ENCODE data around the gene GOLT1A.

The GOLT1A gene

DNA sequence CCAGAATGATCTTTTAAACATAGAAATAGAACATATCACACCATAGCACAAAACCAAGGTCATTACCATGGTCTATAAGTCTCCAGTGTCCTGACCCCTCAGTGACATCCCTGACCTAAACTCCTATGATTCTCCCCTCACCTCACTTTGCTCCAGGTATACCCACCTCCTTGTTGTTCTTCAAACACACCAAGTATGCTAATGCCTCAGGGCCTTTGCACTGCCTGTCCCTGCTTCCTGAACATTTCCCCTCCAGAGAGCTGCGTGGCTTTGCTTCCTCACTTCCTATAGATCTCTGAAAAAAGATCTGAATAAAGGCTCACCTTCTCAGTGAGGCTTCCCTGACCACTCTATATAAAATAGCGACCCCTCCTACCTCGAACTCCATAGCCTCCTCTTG, 1.1 kb downstream of the GOLT1A start:
- TF ChIP-seq TAF1 (IDR thresholded peaks at IDR 0.05; ENCODE audit: borderline replicate concordance, insufficient read depth, low read length) (no peak), SIN3A (IDR thresholded peaks at IDR 0.05; ENCODE audit: borderline replicate concordance, insufficient read depth, low read length) (no peak), POLR2AphosphoS5 (IDR thresholded peaks at IDR 0.05; ENCODE audit: low read depth, low read length) (no peak), FOXP2 (optimal IDR thresholded peaks at IDR 0.05; ENCODE audit: borderline replicate concordance, extremely low read depth, extremely low read length, insufficient read depth) (no peak)
- TF ChIP-seq, protein P1, sequence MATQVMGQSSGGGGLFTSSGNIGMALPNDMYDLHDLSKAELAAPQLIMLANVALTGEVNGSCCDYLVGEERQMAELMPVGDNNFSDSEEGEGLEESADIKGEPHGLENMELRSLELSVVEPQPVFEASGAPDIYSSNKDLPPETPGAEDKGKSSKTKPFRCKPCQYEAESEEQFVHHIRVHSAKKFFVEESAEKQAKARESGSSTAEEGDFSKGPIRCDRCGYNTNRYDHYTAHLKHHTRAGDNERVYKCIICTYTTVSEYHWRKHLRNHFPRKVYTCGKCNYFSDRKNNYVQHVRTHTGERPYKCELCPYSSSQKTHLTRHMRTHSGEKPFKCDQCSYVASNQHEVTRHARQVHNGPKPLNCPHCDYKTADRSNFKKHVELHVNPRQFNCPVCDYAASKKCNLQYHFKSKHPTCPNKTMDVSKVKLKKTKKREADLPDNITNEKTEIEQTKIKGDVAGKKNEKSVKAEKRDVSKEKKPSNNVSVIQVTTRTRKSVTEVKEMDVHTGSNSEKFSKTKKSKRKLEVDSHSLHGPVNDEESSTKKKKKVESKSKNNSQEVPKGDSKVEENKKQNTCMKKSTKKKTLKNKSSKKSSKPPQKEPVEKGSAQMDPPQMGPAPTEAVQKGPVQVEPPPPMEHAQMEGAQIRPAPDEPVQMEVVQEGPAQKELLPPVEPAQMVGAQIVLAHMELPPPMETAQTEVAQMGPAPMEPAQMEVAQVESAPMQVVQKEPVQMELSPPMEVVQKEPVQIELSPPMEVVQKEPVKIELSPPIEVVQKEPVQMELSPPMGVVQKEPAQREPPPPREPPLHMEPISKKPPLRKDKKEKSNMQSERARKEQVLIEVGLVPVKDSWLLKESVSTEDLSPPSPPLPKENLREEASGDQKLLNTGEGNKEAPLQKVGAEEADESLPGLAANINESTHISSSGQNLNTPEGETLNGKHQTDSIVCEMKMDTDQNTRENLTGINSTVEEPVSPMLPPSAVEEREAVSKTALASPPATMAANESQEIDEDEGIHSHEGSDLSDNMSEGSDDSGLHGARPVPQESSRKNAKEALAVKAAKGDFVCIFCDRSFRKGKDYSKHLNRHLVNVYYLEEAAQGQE (IDR thresholded peaks at IDR 0.05; ENCODE audit: insufficient read depth in 1 of 2, low read depth in 2 of 2, low read length in 2 of 2) = no peak

DNA sequence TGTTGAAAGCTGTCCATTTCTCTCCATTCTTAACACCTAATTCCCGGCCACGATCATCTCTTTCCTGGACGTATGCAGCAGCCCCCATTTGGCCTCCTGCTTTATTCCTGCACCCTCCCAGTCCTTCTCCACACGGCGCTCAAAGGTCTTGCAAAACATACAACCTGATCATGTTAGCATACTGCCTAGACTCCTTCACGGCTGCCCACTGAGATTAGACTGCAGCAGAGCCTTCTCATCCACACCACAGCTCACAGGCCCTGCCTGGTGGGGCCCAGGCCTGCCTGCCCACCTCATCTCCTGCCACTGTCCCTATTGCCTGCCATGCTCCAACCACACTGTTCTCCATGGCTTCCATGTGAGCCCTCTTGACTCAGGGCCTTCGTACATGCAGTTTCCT, 2.7 kb downstream of the GOLT1A start:
- no peak for TF ChIP-seq SIN3A (IDR thresholded peaks at IDR 0.05; ENCODE audit: borderline replicate concordance, insufficient read depth, low read length)
- TF ChIP-seq FOXP2 (optimal IDR thresholded peaks at IDR 0.05; ENCODE audit: borderline replicate concordance, extremely low read depth, extremely low read length, insufficient read depth) = no peak
- no peak for TF ChIP-seq POLR2AphosphoS5 (IDR thresholded peaks at IDR 0.05; ENCODE audit: low read depth, low read length)
- no peak for TF ChIP-seq TAF1 (IDR thresholded peaks at IDR 0.05; ENCODE audit: borderline replicate concordance, insufficient read depth, low read length)
- TF ChIP-seq, protein P1 (IDR thresholded peaks at IDR 0.05; ENCODE audit: insufficient read depth in 1 of 2, low read depth in 2 of 2, low read length in 2 of 2) = no peak

DNA sequence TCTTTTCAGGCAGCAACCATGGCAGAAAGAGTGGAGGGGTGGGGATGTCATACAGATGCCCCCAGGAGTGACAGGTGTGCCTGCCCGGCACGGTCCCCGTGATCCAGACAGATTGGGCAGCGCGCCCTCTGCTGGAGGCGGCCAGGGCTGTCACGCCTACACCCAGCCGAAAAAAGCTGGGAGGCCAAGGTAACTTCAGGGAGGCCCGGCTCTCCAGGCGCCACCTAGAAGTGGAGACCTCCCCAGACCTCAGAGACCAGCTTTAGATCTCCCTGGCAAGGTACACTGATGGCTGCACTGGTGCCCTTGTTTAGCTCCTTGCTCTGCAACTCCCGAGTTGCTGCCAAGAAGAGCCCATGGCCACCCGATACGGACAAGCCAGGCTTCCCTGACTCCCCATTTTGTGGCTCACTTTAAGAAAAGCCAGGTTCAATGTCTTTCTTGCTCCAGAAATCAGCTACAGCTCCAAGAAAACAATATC, 6.6 kb downstream of the GOLT1A start:
- TF ChIP-seq TAF1 (IDR thresholded peaks at IDR 0.05; ENCODE audit: borderline replicate concordance, insufficient read depth, low read length) = no peak
- no peak for TF ChIP-seq SIN3A (IDR thresholded peaks at IDR 0.05; ENCODE audit: borderline replicate concordance, insufficient read depth, low read length)
- no peak for TF ChIP-seq FOXP2 (optimal IDR thresholded peaks at IDR 0.05; ENCODE audit: borderline replicate concordance, extremely low read depth, extremely low read length, insufficient read depth)
- TF ChIP-seq, protein P1 (IDR thresholded peaks at IDR 0.05; ENCODE audit: insufficient read depth in 1 of 2, low read depth in 2 of 2, low read length in 2 of 2) = no peak
- no peak for TF ChIP-seq POLR2AphosphoS5 (IDR thresholded peaks at IDR 0.05; ENCODE audit: low read depth, low read length)

DNA sequence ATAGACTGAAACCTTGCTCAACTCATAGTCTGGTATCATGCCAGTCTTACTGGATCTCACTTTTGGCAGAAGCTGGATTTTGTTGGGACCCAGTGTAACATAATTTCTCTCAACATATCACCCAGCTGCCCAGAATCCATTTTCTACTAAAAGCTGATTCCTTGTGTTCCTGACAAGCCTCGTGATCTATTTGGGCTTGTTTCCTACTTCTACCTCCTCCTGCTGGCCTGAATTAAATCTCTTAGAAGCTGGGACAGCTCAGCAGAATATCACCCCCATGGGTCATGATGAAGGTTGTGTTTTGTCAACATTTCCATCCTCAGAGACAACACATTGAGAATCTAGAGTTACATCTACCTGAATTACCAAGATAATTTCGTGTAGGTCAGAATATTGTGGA, 7.7 kb downstream of the GOLT1A start:
- TF ChIP-seq FOXP2 (optimal IDR thresholded peaks at IDR 0.05; ENCODE audit: borderline replicate concordance, extremely low read depth, extremely low read length, insufficient read depth) (no peak), POLR2AphosphoS5 (IDR thresholded peaks at IDR 0.05; ENCODE audit: low read depth, low read length) (no peak), TAF1 (IDR thresholded peaks at IDR 0.05; ENCODE audit: borderline replicate concordance, insufficient read depth, low read length) (no peak), SIN3A (IDR thresholded peaks at IDR 0.05; ENCODE audit: borderline replicate concordance, insufficient read depth, low read length) (no peak)
- TF ChIP-seq, protein P1 (IDR thresholded peaks at IDR 0.05; ENCODE audit: insufficient read depth in 1 of 2, low read depth in 2 of 2, low read length in 2 of 2) = no peak

DNA sequence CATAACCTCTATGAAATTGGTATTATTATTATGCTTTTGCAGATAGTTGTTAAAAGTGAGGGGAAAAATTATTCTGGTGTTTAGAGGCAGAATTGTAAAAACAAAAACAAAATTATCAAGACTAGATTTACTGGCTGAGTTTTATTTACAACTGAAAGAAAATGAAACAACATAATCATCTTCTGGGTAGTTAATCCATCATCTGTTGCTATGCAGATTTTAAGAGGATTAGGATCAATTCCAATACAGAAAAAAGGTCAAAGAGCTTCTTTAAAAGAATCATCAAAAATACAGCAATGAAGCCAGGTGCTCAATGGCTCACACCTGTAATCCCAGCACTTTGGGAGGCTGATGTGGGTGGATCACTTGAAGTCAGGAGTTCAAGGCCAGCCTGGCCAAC, 8.3 kb downstream of the GOLT1A start:
- TF ChIP-seq, protein P1 (IDR thresholded peaks at IDR 0.05; ENCODE audit: insufficient read depth in 1 of 2, low read depth in 2 of 2, low read length in 2 of 2) = no peak
- TF ChIP-seq SIN3A (IDR thresholded peaks at IDR 0.05; ENCODE audit: borderline replicate concordance, insufficient read depth, low read length) (no peak), TAF1 (IDR thresholded peaks at IDR 0.05; ENCODE audit: borderline replicate concordance, insufficient read depth, low read length) (no peak), FOXP2 (optimal IDR thresholded peaks at IDR 0.05; ENCODE audit: borderline replicate concordance, extremely low read depth, extremely low read length, insufficient read depth) (no peak), POLR2AphosphoS5 (IDR thresholded peaks at IDR 0.05; ENCODE audit: low read depth, low read length) (no peak)

All from PFSK-1 (cell line).